GM19043 (cell line): ENCODE measurements around the gene WBP1.
A peak's percentile ranks its signal among the peaks of the same experiment; 100 is the strongest.
"Not testable (repeated sequence)": the region's sequence is repeated elsewhere in the genome, so short reads cannot be mapped to it uniquely, and the experiment has no call there.

Experiments used
- ATAC-seq: cut with Tn5 transposase; IDR thresholded peaks from one replicate; pipeline ENCODE4 v1.9.1; 2021; ENCODE audit warnings: low read depth; ENCODE audit not compliant: unreplicated experiment

Gene WBP1

GRCh38 chr2:74481431-74481830, 23.2 kb downstream of the WBP1 start:
- ATAC-seq = no peak

- peak; percentile 36 for ATAC-seq
Measured at GRCh38 chr2:74481961-74482800, 23.9 kb downstream of the WBP1 start.

DNA sequence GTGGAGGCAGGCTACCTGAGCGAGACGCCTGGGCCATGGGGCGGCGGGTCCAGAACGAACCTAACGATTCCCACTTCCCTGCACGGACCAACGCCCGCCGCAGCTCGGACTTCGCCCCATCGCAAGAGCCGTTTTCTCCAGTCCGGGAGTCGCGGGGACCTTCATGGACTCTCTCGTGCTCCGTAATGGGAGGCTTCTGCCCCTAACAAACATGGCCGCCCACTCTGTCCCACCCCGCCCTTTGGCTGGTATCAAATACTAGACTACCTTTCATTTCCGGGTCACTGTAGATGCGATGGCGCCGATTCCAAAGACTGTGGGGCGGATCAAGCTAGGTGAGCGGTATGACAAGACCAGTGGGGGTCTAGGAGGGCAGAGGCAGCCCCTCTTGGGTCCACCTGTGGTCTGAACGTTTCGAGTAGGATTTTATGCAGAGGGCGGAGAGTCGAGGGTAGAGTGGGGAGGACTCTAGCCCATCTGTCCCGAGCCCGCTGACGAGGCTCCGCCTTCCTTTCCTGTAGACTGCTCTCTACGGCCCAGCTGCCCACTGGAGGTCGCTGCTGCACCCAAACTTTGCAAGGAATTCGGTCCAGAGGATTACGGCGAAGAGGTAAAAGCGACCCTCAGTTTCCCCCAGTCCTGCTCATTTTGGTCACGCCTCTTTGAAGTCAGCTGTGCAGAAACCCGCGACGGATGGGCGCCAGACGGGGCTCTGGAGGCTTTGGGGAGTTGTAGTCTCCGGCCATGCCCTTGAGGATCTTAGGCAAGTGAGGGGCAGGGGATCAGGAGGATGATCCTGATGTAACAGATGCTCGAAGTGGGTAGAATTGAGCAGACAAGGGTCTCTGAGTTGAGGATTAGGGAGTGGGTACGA, 24.8 kb downstream of the WBP1 start, which contains the start of the genes CCDC142 and TTC31:
Gene CCDC142, minus strand, starts transcription at position 198 of the 874 bp plus-strand sequence. Its CDS starts 161 bp downstream, at position 37.
Gene TTC31, plus strand, starts transcription at position 281 of the 874 bp plus-strand sequence. Its CDS starts 15 bp downstream, at position 296.
- peak; percentile 90 for ATAC-seq

DNA sequence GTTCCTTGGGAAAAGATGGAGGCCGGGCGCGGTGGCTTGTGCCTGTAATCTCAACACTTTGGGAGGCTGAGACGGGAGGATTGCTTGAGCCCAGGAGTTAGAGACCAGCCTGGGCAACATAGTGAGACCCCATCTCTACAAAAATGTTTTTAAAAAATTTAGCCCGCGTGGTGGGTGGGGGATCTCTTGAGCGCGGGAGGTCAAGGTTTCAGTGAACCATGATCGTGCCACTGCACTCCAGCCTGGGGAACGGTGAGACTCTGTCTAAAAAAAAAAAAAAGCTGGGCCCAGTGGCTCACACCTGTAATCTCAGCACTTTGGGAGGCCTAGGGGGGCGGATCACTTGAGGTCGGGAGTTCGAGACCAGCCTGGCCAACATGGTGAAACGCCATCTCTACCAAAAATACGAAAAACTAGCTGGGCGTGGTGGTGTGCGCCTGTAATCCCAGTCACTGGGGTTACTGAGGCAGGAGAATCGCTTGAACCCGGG, 25.5 kb downstream of the WBP1 start:
- not testable (repeated sequence) for ATAC-seq

- no peak for ATAC-seq
Measured at GRCh38 chr2:74486141-74486540, 27.9 kb downstream of the WBP1 start.

DNA sequence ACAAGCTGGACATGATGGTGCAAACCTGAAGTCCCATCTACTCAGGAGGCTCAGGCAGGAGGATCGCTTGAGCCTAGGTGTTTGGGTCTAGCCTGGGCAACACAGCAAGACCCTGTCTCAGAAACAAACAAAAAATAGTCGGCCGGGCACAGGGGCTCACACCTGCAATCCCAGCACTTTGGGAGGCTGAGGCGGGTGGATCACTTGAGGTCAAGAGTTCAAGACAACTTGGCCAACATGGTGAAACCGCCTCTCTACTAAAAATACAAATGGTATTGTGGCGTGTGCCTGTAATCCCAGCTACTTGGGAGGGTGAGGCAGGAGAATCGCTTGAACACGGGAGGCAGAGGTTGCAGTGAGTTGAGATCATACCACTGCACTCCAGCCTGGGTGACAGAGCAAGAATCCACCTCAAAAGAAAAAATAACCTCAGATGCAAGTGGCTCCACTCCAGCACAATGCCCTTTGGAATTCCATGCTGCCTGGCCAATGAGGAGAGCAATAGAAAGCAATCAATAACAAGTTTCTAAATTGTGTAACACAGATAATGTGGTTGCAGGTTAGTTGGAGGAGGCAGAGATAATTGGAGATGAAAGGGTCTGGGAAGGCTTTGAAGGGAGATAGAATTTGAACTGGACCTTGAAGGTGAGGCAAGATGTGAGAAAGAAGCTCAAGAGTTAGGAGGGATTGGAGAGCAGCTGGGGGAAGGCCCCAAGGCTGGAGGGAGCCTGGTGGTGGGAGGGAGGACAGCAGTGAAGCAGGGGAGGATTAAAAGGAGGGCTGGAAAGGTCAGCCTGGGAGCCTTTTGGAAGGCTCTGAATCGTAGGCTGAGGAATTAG, 30.6 kb downstream of the WBP1 start:
- no peak for ATAC-seq

DNA sequence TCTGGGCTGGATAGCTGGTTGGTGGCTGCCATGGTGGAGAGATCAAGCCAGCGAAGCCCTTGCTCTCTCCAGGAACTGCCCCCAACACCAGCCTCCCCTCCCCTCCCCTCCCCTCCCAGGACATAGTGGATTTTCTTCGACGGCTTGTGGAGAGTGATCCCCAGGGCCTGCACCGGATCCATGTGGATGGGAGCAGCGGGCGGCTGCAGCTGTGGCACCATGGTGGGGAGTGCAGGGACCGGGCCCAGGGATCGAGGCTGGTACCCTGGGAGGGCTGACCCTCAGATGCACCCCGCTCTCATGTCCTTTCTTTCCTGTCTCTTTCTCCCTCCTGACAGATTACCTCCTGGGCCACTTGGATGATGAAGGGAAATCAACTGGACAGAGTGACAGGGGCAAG, 31.7 kb downstream of the WBP1 start:
- no peak for ATAC-seq

GRCh38 chr2:74491648-74492544, 33.7 kb downstream of the WBP1 start:
- no peak for ATAC-seq

GRCh38 chr2:74493546-74493945, 35.3 kb downstream of the WBP1 start:
- no peak for ATAC-seq

GRCh38 chr2:74495440-74495839, 37.2 kb downstream of the WBP1 start:
- no peak for ATAC-seq

DNA sequence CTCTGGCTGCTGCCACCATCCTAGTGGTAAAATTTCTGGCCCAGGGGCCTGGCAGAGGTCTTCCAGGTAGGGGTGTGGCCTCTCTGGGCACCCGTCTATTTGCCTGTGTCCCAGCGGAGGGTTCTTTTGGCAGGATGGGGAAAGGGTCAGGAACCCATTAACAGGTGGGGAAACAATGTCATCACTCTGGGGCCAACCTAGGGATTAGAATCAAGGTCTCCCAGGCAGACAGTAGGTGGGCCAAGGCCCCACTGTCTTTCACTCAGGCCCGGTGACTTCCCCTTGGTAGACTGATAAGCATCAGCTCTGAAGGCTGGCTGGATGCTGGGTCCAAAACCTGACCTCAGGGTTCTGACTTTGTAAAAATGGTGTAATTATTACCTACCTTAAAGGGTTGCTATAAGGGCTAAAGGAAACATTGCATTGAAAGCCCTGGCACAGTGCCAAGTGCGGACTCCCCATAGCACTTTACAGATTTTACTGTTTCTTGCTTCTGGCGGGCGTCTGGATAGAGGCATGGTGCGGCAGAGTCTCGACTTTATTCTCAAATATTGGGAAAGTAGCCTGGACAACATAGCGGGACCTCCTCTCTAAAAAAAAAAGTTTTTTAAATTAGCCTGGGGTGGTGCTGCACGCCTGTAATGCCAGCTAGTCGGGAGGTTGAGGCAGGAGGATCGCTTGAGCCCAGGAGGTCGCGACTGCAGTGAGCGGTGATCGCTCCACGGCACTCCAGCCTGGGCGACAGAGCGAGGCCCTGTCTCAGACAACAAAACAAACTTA, 38.9 kb downstream of the WBP1 start:
- no peak for ATAC-seq

- ATAC-seq = no peak
Measured at GRCh38 chr2:74497777-74498499, 39.7 kb downstream of the WBP1 start.

- no peak for ATAC-seq
Measured at GRCh38 chr2:74498500-74499266, 40.4 kb downstream of the WBP1 start.

GRCh38 chr2:74499267-74499939, 41.2 kb downstream of the WBP1 start, which contains the start of gene LBX2:
Gene LBX2 (minus strand): TSS chr2:74499603. CDS start chr2:74499537, 66 bp downstream.
- ATAC-seq = no peak

DNA sequence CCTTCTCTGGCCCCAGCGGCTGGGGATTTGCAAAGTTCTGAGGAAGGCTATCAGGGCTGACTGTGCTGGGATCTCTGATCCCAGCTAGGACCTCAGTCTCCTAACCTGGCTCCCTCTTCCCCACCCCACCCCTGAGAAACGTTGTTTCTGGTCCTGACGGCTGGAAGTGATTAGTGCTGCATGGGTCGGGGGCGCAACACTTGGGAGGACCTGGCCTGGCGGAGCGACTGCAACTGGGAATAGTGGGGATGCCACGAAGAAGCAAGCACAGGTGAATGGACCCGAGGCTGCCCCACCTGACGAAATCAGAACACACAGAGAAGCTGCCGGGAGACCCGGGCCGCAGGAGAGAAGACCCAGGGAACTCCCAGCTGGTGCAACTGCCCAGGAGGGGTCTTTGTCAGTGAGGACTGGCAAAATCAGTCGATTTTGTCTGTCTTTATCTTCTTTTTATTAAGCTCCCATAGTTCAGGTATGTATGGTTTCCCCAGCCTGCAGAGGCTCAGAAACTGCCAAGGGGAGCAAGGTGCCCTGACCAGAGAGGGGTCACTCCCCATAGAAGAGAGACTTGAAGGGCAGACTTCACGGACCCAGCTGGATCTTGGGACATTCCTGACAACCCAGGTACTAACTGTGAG, 41.8 kb downstream of the WBP1 start:
- ATAC-seq = no peak

DNA sequence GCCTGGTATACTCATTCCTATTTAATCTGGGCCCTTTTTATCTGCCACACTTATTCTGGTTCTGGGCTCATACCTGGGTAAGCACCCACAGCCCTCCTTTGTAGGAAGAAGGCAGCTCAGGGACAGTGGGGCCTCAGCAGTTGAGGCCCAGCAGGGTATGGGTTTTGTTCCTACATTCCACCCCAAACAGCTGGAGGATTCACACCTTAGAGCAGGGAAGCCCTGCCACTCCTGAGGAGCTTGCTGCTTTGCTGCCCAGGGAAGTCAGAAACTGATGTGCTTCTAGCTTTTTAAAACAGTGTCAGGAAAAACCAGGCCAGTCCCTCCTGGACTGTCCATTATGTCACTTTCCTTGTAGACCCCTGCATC, 42.3 kb downstream of the WBP1 start:
- no peak for ATAC-seq
